A673 (cell line): ENCODE measurements around the gene LYZL6.

Experiments
- CTCF ChIP-seq: fragments of 300-800, 200-600 bp; sonication (generic); conservative IDR thresholded peaks from 2 replicates; pipeline ENCODE4 v1.5.1; 2017; ENCODE audit warnings: low read depth, mild to moderate bottlenecking, antibody characterized with exemption, low read length, moderate library complexity, mixed read lengths
- EZH2 ChIP-seq: fragments of 200-600 bp; sonication (generic); IDR thresholded peaks from 2 replicates; pipeline ENCODE4 v1.6.1; 2017; ENCODE audit warnings: borderline replicate concordance, low read depth, mild to moderate bottlenecking, mixed read lengths, antibody characterized with exemption, low read length; ENCODE audit not compliant: poor library complexity, severe bottlenecking

- no peak for TF ChIP-seq CTCF
- no peak for TF ChIP-seq EZH2
Measured at GRCh38 chr17:35972535-35972934, 29.0 kb upstream of the LYZL6 start.
